Liver (tissue), 3 donors: ENCODE results near the gene IFT57.

Source experiments
- FOXA1 ChIP-seq: IDR thresholded peaks from 2 replicates; pipeline ENCODE4 v1.6.1; 2016; ENCODE audit warnings: antibody characterized with exemption
- GABPA ChIP-seq, 2 donors: IDR thresholded peaks in 1 of 2; conservative IDR thresholded peaks in 1 of 2; 2 replicates each; pipeline ENCODE4 v1.6.1; 2016; ENCODE audit warnings: antibody characterized with exemption in 2 of 2, mild to moderate bottlenecking in 1 of 2, moderate library complexity in 1 of 2
- HNF4G ChIP-seq: IDR thresholded peaks from 2 replicates; pipeline ENCODE4 v1.6.1; 2016; ENCODE audit warnings: antibody characterized with exemption
- JUND ChIP-seq, 2 donors: IDR thresholded peaks; 2 replicates each; pipeline ENCODE4 v1.6.1; 2016; ENCODE audit warnings: antibody characterized with exemption in 2 of 2
- RAD21 ChIP-seq, 2 donors: IDR thresholded peaks; 2 replicates each; pipeline ENCODE4 v1.6.1; 2016; ENCODE audit warnings: antibody characterized with exemption in 2 of 2, mild to moderate bottlenecking in 2 of 2
- SP1 ChIP-seq: IDR thresholded peaks from 2 replicates; pipeline ENCODE4 v1.6.1; 2018; ENCODE audit warnings: antibody characterized with exemption, mild to moderate bottlenecking
- TAF1 ChIP-seq: conservative IDR thresholded peaks from 2 replicates; pipeline ENCODE4 v1.6.1; 2016; ENCODE audit warnings: antibody characterized with exemption, mild to moderate bottlenecking
- YY1 ChIP-seq: IDR thresholded peaks from 2 replicates; pipeline ENCODE4 v1.6.1; 2016; ENCODE audit warnings: antibody characterized with exemption, mild to moderate bottlenecking
- TF ChIP-seq, protein P1 (sequence below): IDR thresholded peaks from 2 replicates; pipeline ENCODE4 v1.6.1; 2016; ENCODE audit warnings: antibody characterized with exemption, mild to moderate bottlenecking
- TF ChIP-seq, protein P2 (sequence below): fragments of 150-350 bp; IDR thresholded peaks from 2 replicates; pipeline ENCODE4 v1.5.1; 2017; ENCODE audit warnings: improper control_type of control experiment, low read depth, low read length; ENCODE audit not compliant: missing input control
- TF ChIP-seq, protein P3 (sequence below): IDR thresholded peaks from 2 replicates; pipeline ENCODE4 v1.6.1; 2016; ENCODE audit warnings: antibody characterized with exemption
- TF ChIP-seq, protein P4 (sequence below): IDR thresholded peaks from 2 replicates; pipeline ENCODE4 v1.6.1; 2016; ENCODE audit warnings: antibody characterized with exemption
- TF ChIP-seq, protein P5 (sequence below): IDR thresholded peaks from 2 replicates; pipeline ENCODE4 v1.6.1; 2016; ENCODE audit warnings: antibody characterized with exemption
- donor health status: healthy.
- donor health status: healthy.

DNA sequence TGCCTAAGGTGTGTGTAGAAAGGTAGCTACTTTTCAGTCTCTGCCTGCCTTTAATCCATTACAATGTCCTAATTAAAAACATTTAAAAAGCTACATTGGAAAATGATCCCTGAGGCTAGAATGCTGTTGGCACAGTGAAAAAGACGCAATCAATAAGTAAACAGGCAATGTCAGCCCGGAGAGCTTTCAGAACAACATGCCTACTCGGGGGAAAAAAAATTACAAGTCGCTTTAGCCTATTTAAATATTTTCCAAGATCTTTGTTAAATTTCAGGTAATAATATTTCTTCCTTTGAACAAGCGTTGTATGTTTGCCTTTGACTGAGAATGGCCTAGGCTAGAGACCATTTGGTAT, 84.8 kb downstream of the IFT57 start:
- TF ChIP-seq, protein P1, sequence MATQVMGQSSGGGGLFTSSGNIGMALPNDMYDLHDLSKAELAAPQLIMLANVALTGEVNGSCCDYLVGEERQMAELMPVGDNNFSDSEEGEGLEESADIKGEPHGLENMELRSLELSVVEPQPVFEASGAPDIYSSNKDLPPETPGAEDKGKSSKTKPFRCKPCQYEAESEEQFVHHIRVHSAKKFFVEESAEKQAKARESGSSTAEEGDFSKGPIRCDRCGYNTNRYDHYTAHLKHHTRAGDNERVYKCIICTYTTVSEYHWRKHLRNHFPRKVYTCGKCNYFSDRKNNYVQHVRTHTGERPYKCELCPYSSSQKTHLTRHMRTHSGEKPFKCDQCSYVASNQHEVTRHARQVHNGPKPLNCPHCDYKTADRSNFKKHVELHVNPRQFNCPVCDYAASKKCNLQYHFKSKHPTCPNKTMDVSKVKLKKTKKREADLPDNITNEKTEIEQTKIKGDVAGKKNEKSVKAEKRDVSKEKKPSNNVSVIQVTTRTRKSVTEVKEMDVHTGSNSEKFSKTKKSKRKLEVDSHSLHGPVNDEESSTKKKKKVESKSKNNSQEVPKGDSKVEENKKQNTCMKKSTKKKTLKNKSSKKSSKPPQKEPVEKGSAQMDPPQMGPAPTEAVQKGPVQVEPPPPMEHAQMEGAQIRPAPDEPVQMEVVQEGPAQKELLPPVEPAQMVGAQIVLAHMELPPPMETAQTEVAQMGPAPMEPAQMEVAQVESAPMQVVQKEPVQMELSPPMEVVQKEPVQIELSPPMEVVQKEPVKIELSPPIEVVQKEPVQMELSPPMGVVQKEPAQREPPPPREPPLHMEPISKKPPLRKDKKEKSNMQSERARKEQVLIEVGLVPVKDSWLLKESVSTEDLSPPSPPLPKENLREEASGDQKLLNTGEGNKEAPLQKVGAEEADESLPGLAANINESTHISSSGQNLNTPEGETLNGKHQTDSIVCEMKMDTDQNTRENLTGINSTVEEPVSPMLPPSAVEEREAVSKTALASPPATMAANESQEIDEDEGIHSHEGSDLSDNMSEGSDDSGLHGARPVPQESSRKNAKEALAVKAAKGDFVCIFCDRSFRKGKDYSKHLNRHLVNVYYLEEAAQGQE, result no peak
- no peak for TF ChIP-seq JUND (IDR thresholded peaks at IDR 0.05)
- TF ChIP-seq, protein P2, sequence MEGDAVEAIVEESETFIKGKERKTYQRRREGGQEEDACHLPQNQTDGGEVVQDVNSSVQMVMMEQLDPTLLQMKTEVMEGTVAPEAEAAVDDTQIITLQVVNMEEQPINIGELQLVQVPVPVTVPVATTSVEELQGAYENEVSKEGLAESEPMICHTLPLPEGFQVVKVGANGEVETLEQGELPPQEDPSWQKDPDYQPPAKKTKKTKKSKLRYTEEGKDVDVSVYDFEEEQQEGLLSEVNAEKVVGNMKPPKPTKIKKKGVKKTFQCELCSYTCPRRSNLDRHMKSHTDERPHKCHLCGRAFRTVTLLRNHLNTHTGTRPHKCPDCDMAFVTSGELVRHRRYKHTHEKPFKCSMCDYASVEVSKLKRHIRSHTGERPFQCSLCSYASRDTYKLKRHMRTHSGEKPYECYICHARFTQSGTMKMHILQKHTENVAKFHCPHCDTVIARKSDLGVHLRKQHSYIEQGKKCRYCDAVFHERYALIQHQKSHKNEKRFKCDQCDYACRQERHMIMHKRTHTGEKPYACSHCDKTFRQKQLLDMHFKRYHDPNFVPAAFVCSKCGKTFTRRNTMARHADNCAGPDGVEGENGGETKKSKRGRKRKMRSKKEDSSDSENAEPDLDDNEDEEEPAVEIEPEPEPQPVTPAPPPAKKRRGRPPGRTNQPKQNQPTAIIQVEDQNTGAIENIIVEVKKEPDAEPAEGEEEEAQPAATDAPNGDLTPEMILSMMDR, result no peak
- TF ChIP-seq, protein P3, sequence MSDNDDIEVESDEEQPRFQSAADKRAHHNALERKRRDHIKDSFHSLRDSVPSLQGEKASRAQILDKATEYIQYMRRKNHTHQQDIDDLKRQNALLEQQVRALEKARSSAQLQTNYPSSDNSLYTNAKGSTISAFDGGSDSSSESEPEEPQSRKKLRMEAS, result no peak
- no peak for TF ChIP-seq HNF4G
- TF ChIP-seq YY1, result no peak
- TF ChIP-seq, protein P4, sequence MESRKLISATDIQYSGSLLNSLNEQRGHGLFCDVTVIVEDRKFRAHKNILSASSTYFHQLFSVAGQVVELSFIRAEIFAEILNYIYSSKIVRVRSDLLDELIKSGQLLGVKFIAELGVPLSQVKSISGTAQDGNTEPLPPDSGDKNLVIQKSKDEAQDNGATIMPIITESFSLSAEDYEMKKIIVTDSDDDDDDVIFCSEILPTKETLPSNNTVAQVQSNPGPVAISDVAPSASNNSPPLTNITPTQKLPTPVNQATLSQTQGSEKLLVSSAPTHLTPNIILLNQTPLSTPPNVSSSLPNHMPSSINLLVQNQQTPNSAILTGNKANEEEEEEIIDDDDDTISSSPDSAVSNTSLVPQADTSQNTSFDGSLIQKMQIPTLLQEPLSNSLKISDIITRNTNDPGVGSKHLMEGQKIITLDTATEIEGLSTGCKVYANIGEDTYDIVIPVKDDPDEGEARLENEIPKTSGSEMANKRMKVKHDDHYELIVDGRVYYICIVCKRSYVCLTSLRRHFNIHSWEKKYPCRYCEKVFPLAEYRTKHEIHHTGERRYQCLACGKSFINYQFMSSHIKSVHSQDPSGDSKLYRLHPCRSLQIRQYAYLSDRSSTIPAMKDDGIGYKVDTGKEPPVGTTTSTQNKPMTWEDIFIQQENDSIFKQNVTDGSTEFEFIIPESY, result no peak
- TF ChIP-seq, protein P5, sequence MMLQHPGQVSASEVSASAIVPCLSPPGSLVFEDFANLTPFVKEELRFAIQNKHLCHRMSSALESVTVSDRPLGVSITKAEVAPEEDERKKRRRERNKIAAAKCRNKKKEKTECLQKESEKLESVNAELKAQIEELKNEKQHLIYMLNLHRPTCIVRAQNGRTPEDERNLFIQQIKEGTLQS, result no peak
- TF ChIP-seq RAD21 (IDR thresholded peaks at IDR 0.05), result no peak
- no peak for TF ChIP-seq GABPA (IDR thresholded peaks at IDR 0.05 in 1 of 2, conservative IDR thresholded peaks at IDR 0.05 in 1 of 2)
- no peak for TF ChIP-seq TAF1
- no peak for TF ChIP-seq SP1
- no peak for TF ChIP-seq FOXA1
